ENCODE results near the gene PDIK1L.

Gene PDIK1L

GRCh38 chr1:26124418-26125331 is 13.1 kb downstream of the PDIK1L start:
- DNase-seq = no peak

GRCh38 chr1:26125382-26125781 is 13.8 kb downstream of the PDIK1L start:
- no peak for DNase-seq

GRCh38 chr1:26125946-26126320 is 14.3 kb downstream of the PDIK1L start:
- DNase-seq = no peak

- no peak for DNase-seq
Observed at GRCh38 chr1:26126321-26127084, 14.9 kb downstream of the PDIK1L start.

GRCh38 chr1:26127235-26128163 is 15.9 kb downstream of the PDIK1L start:
- no peak for DNase-seq

- no peak for DNase-seq
Observed at GRCh38 chr1:26129778-26130177, 18.2 kb downstream of the PDIK1L start.

- DNase-seq = no peak
Observed at GRCh38 chr1:26130695-26131094, 19.1 kb downstream of the PDIK1L start.

- no peak for DNase-seq
Observed at GRCh38 chr1:26132128-26132833, 20.7 kb downstream of the PDIK1L start.

GRCh38 chr1:26132834-26133167 is 21.2 kb downstream of the PDIK1L start:
- DNase-seq = no peak

- DNase-seq = no peak
Observed at GRCh38 chr1:26134466-26134865, 22.8 kb downstream of the PDIK1L start.

GRCh38 chr1:26138974-26139558 is 27.4 kb downstream of the PDIK1L start:
- DNase-seq = no peak

- no peak for DNase-seq
Observed at GRCh38 chr1:26142159-26142558, 30.5 kb downstream of the PDIK1L start.

- peak; percentile 70 for DNase-seq
Observed at GRCh38 chr1:26145041-26145959, 33.7 kb downstream of the PDIK1L start.

GRCh38 chr1:26145960-26146294 is 34.3 kb downstream of the PDIK1L start:
- no peak for DNase-seq

- no peak for DNase-seq
Observed at GRCh38 chr1:26148887-26149286, 37.3 kb downstream of the PDIK1L start.

GRCh38 chr1:26153966-26154532 is 42.4 kb downstream of the PDIK1L start:
- no peak for DNase-seq

GRCh38 chr1:26154750-26155149 is 43.1 kb downstream of the PDIK1L start:
- no peak for DNase-seq

- no peak for DNase-seq
Observed at GRCh38 chr1:26155370-26156284, 44.0 kb downstream of the PDIK1L start.

GRCh38 chr1:26156285-26157038 is 44.8 kb downstream of the PDIK1L start:
- DNase-seq = no peak
